SK-N-SH treated with all-trans-retinoic acid at 6 μM for 48 hours (cell line): ENCODE data around the gene KLF5.

Experiments
- ATAC-seq: fragments of 200-7000 bp; cut with Tn5 transposase; 3 replicates; pipeline ENCODE4 v1.9.1; 2020; ENCODE audit warnings: mild to moderate bottlenecking, moderate library complexity
- ARNTL ChIP-seq: fragments of 450-650 bp; formaldehyde crosslinking; IDR thresholded peaks from 2 replicates; pipeline ENCODE4 v1.5.0; 2020; ENCODE audit warnings: low read depth, mild to moderate bottlenecking, moderate library complexity, borderline replicate concordance
- BACH2 ChIP-seq: fragments of 250-450 bp; sonication (Bioruptor Pico); IDR thresholded peaks from 2 replicates; pipeline ENCODE4 v1.9.0; 2021; ENCODE audit warnings: mild to moderate bottlenecking, borderline replicate concordance
- CREB5 ChIP-seq: fragments of 250-450 bp; sonication (Bioruptor Pico); IDR thresholded peaks from 2 replicates; pipeline ENCODE4 v1.5.1; 2020; ENCODE audit warnings: low read depth, mild to moderate bottlenecking, moderate library complexity
- ESRRG ChIP-seq: fragments of 250-450 bp; sonication (Bioruptor Pico); IDR thresholded peaks from 2 replicates; pipeline ENCODE4 v1.6.1; 2021; ENCODE audit warnings: mild to moderate bottlenecking
- GLIS3 ChIP-seq: fragments of 250-450 bp; sonication (Bioruptor Pico); IDR thresholded peaks from 2 replicates; pipeline ENCODE4 v1.5.0; 2020; ENCODE audit warnings: mild to moderate bottlenecking, moderate library complexity
- ISL1 ChIP-seq: fragments of 250-450 bp; sonication (Bioruptor Pico); IDR thresholded peaks from 2 replicates; pipeline ENCODE4 v2.1.2; 2022; ENCODE audit warnings: mild to moderate bottlenecking, moderate library complexity
- OSR1 ChIP-seq: fragments of 250-450 bp; sonication (Bioruptor Pico); IDR thresholded peaks from 2 replicates; pipeline ENCODE4 v1.8.0; 2022; ENCODE audit warnings: moderate library complexity, mild to moderate bottlenecking, inconsistent platforms
- PATZ1 ChIP-seq: fragments of 250-450 bp; sonication (Bioruptor Pico); IDR thresholded peaks from 2 replicates; pipeline ENCODE4 v1.8.0; 2020; ENCODE audit warnings: mild to moderate bottlenecking, moderate library complexity, borderline replicate concordance
- PPARA ChIP-seq: fragments of 250-450 bp; sonication (Bioruptor Pico); IDR thresholded peaks from 2 replicates; pipeline ENCODE4 v1.5.0; 2020; ENCODE audit warnings: mild to moderate bottlenecking, borderline replicate concordance
- RARB ChIP-seq: fragments of 250-450 bp; sonication (Bioruptor Pico); IDR thresholded peaks from 2 replicates; pipeline ENCODE4 v1.8.0; 2021; ENCODE audit warnings: mild to moderate bottlenecking, moderate library complexity
- SNAI2 ChIP-seq: fragments of 250-450 bp; sonication (Bioruptor Pico); IDR thresholded peaks from 2 replicates; pipeline ENCODE4 v1.5.0; 2020; ENCODE audit warnings: mild to moderate bottlenecking, moderate library complexity
- TCF4 ChIP-seq: fragments of 250-450 bp; sonication (Bioruptor Pico); IDR thresholded peaks from 2 replicates; pipeline ENCODE4 v1.8.0; 2021; ENCODE audit warnings: mild to moderate bottlenecking, moderate library complexity, borderline replicate concordance
- TOX ChIP-seq: fragments of 250-450 bp; sonication (Bioruptor Pico); IDR thresholded peaks from 2 replicates; pipeline ENCODE4 v1.8.0; 2021; ENCODE audit warnings: mild to moderate bottlenecking, moderate library complexity, borderline replicate concordance
- TSHZ2 ChIP-seq: fragments of 250-450 bp; sonication (Bioruptor Pico); IDR thresholded peaks from 2 replicates; pipeline ENCODE4 v1.5.0; 2020; ENCODE audit warnings: mild to moderate bottlenecking, moderate library complexity
- ZC3H10 ChIP-seq: fragments of 250-450 bp; sonication (Bioruptor Pico); IDR thresholded peaks from 2 replicates; pipeline ENCODE4 v1.5.1; 2021; ENCODE audit warnings: mild to moderate bottlenecking, moderate library complexity
- ZFP3 ChIP-seq: fragments of 250-450 bp; sonication (Bioruptor Pico); IDR thresholded peaks from 2 replicates; pipeline ENCODE4 v1.5.0; 2020; ENCODE audit warnings: mild to moderate bottlenecking, moderate library complexity
- ZFP30 ChIP-seq: fragments of 450-650 bp; formaldehyde crosslinking; IDR thresholded peaks from 2 replicates; pipeline ENCODE4 v1.5.0; 2022; ENCODE audit warnings: mild to moderate bottlenecking, moderate library complexity
- ZNF70 ChIP-seq: fragments of 450-650 bp; formaldehyde crosslinking; IDR thresholded peaks from 2 replicates; pipeline ENCODE4 v1.5.0; 2020; ENCODE audit warnings: mild to moderate bottlenecking, moderate library complexity
- ZNF8 ChIP-seq: fragments of 450-650 bp; formaldehyde crosslinking; IDR thresholded peaks from 2 replicates; pipeline ENCODE4 v1.5.0; 2020; ENCODE audit warnings: mild to moderate bottlenecking, moderate library complexity
- TF ChIP-seq, protein P1 (sequence below): fragments of 250-450 bp; sonication (Bioruptor Pico); IDR thresholded peaks from 2 replicates; pipeline ENCODE4 v1.8.0; 2021; ENCODE audit warnings: low read depth, mild to moderate bottlenecking, moderate library complexity, borderline replicate concordance
- TF ChIP-seq, protein P2 (sequence below): fragments of 250-450 bp; sonication (Bioruptor Pico); IDR thresholded peaks from 2 replicates; pipeline ENCODE4 v1.5.1; 2021; ENCODE audit warnings: mild to moderate bottlenecking, moderate library complexity

The KLF5 gene

GRCh38 chr13:73082895-73083294 is 24.1 kb downstream of the KLF5 start (continued):
- TF ChIP-seq CREB5 (no peak), ISL1 (CRISPR knock-in tag) (no peak), OSR1 (CRISPR knock-in tag) (no peak), ARNTL (CRISPR knock-in tag) (no peak), TOX (no peak)

GRCh38 chr13:73088332-73088935 is 29.6 kb downstream of the KLF5 start:
- TF ChIP-seq TSHZ2 (CRISPR knock-in tag): no peak
- TF ChIP-seq, protein P1, sequence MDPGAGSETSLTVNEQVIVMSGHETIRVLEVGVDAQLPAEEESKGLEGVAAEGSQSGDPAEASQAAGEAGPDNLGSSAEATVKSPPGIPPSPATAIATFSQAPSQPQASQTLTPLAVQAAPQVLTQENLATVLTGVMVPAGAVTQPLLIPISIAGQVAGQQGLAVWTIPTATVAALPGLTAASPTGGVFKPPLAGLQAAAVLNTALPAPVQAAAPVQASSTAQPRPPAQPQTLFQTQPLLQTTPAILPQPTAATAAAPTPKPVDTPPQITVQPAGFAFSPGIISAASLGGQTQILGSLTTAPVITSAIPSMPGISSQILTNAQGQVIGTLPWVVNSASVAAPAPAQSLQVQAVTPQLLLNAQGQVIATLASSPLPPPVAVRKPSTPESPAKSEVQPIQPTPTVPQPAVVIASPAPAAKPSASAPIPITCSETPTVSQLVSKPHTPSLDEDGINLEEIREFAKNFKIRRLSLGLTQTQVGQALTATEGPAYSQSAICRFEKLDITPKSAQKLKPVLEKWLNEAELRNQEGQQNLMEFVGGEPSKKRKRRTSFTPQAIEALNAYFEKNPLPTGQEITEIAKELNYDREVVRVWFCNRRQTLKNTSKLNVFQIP: no peak
- TF ChIP-seq TCF4 (CRISPR knock-in tag): no peak
- no peak for TF ChIP-seq SNAI2 (CRISPR knock-in tag)
- TF ChIP-seq TOX: no peak
- TF ChIP-seq ZNF70 (CRISPR knock-in tag): no peak
- no peak for TF ChIP-seq ZFP30 (CRISPR knock-in tag)
- TF ChIP-seq, protein P2, sequence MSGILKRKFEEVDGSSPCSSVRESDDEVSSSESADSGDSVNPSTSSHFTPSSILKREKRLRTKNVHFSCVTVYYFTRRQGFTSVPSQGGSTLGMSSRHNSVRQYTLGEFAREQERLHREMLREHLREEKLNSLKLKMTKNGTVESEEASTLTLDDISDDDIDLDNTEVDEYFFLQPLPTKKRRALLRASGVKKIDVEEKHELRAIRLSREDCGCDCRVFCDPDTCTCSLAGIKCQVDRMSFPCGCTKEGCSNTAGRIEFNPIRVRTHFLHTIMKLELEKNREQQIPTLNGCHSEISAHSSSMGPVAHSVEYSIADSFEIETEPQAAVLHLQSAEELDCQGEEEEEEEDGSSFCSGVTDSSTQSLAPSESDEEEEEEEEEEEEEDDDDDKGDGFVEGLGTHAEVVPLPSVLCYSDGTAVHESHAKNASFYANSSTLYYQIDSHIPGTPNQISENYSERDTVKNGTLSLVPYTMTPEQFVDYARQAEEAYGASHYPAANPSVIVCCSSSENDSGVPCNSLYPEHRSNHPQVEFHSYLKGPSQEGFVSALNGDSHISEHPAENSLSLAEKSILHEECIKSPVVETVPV (CRISPR knock-in tag): no peak
- TF ChIP-seq ZNF8 (CRISPR knock-in tag): no peak
- no peak for TF ChIP-seq BACH2
- TF ChIP-seq PATZ1 (CRISPR knock-in tag): no peak
- TF ChIP-seq PPARA (CRISPR knock-in tag): no peak
- no peak for TF ChIP-seq ZFP3
- no peak for TF ChIP-seq ZC3H10 (CRISPR knock-in tag)
- no peak for TF ChIP-seq RARB (CRISPR knock-in tag)
- no peak for ATAC-seq

- ATAC-seq: no peak
- TF ChIP-seq PATZ1 (CRISPR knock-in tag): no peak
- no peak for TF ChIP-seq ZNF8 (CRISPR knock-in tag)
- no peak for TF ChIP-seq ZNF70 (CRISPR knock-in tag)
- TF ChIP-seq TCF4 (CRISPR knock-in tag): no peak
- no peak for TF ChIP-seq GLIS3 (CRISPR knock-in tag)
- TF ChIP-seq ZC3H10 (CRISPR knock-in tag): no peak
- no peak for TF ChIP-seq ESRRG (CRISPR knock-in tag)
These were observed 30.4 kb downstream of the KLF5 start for GRCh38 chr13:73089213-73089612.
